Measurements from ENCODE around the gene GGN.
A peak's percentile ranks its signal among the peaks of the same experiment; 100 is the strongest.

DNA sequence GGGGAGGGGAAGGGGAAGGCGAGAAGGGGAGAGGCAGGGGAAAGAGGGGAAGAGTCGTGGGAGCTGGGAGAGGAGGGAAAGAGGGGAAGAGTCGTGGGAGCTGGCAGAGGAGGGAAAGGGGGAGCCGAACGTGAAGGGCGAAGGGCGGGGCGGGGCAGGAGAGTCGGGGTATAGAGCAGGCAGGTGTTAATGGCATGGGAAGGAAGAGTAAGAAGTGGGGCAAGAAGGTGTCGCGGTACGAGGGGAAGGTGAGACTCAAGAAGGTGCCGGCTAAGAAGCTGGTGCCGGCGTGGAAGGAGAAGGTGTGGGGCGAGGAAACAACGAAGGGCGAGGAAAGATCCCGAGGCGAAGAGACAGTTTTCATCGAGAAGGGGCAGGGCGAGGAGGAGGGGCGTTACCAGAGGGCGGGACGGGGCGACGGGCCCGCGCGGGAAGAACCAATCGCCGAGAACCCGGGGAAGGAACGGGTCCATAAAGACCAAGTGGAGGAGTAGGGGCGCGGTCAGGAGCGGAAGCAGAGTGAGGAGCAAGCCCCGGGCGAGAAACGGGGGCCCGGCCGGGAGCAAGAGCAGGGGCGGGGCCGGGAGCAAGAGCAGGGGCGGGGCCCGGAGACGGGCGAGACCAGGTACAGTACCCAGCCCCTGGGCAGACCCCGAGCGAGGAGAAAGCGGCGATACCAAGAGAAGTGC, 51.7 kb downstream of the GGN start:
- TF ChIP-seq CTCF (IDR thresholded peaks at IDR 0.05) = no peak
- peak in 1 of 2 donors; percentile 58 for TF ChIP-seq POLR2A (IDR thresholded peaks at IDR 0.05)

Data from sigmoid colon (tissue), 3 donors.